GM12801 (cell line): Measurements from ENCODE around the gene NID1.

ENCODE experiments used
- CTCF ChIP-seq: IDR thresholded peaks from one replicate; pipeline ENCODE4 v1.5.1; 2011; ENCODE audit warnings: control low read depth; ENCODE audit not compliant: insufficient read length; ENCODE audit errors: extremely low read depth

The NID1 gene

GRCh38 chr1:236057546-236057945 lies 7.3 kb downstream of the NID1 start:
- no peak for TF ChIP-seq CTCF

- no peak for TF ChIP-seq CTCF
Measured at GRCh38 chr1:236052232-236052993, 12.5 kb downstream of the NID1 start.

- no peak for TF ChIP-seq CTCF
Measured at GRCh38 chr1:236051242-236051791, 13.6 kb downstream of the NID1 start.

- TF ChIP-seq CTCF: no peak
Measured at GRCh38 chr1:236045771-236046170, 19.1 kb downstream of the NID1 start.

GRCh38 chr1:236044341-236044740 lies 20.5 kb downstream of the NID1 start:
- TF ChIP-seq CTCF: no peak

- TF ChIP-seq CTCF: no peak
Measured at GRCh38 chr1:236041631-236042618, 23.0 kb downstream of the NID1 start.
